K562 (cell line): ENCODE data around the gene CSK. TPM values are rescaled to one million over a fixed set of nuclear protein-coding genes. Genes with fewer than 3 reads are reported as not detected.
A peak's percentile ranks its signal among the peaks of the same experiment; 100 is the strongest.

Experiments used
- ATAC-seq: fragments of 200-7000 bp; cut with Tn5 transposase; 3 replicates; pipeline ENCODE4 v1.9.1; 2020; ENCODE audit warnings: moderate library complexity
- BruUV-seq: library from RNA; stranded (reverse); fragments of 400-500 nt; replicated peaks from 2 replicates; lab custom pipeline; 2021; lab: Mats Ljungman, UMichigan
- CTCF ChIA-PET: fragments of 300-600 bp; formaldehyde crosslinking; extraction: SDS; loops from one replicate; lab custom pipeline; 2021; ENCODE audit warnings: low intra/inter-chr PET ratio; lab: Yijun Ruan, JAX
- POLR2A ChIA-PET: fragments of 300-600, 350-650 bp; sonication (Branson Sonifier 250); formaldehyde crosslinking; extraction: SDS; loops from one replicate; lab custom pipeline; 2021; ENCODE audit warnings: antibody characterized with exemption, inconsistent platforms; lab: Yijun Ruan, JAX
- DNase-seq, 4 experiments: peaks; one replicate each; pipeline versions ENCODE4 v3.0.0 to v3.0.0-alpha.2; 2011 to 2018; ENCODE audit warnings: low spot score in 3 of 4, mixed read lengths in 3 of 4; ENCODE audit errors: extremely low read depth in 1 of 4
- FAIRE-seq: peaks from 2 replicates; lab custom pipeline; 2011; peaks lifted over from hg19 to GRCh38; lab: Jason Lieb, UNC
- H2AFZ ChIP-seq: 2 replicates; pipeline ENCODE4 v1.6.0; 2011; ENCODE audit warnings: low read depth, low read length, control low read depth, inconsistent platforms
- H3K27ac ChIP-seq: fragments of 200-600 bp; 3 replicates; pipeline ENCODE4 v1.8.0; 2011; ENCODE audit warnings: low read depth, mild to moderate bottlenecking, control low read depth, inconsistent platforms, low read length, moderate library complexity, mixed read lengths; ENCODE audit errors: extremely low read depth
- H3K27me3 ChIP-seq, 2 experiments: fragments of 300-600 bp in 1 of 2; 2 replicates in 1 of 2; 3 replicates in 1 of 2; pipeline versions ENCODE4 v1.6.0 to v1.8.0; 2011; ENCODE audit warnings: inconsistent platforms in 2 of 2, low read length in 2 of 2, mild to moderate bottlenecking in 1 of 2, mixed read lengths in 1 of 2, moderate library complexity in 1 of 2; ENCODE audit not compliant: control insufficient read depth in 2 of 2, insufficient read depth in 2 of 2
- H3K36me3 ChIP-seq: fragments of 300-600 bp; 3 replicates; pipeline ENCODE4 v1.8.0; 2011; ENCODE audit warnings: mild to moderate bottlenecking, low read length, inconsistent platforms; ENCODE audit not compliant: control insufficient read depth, insufficient read depth
- H3K4me1 ChIP-seq, 2 experiments: fragments of 200-600 bp in 1 of 2; replicated peaks in 1 of 2; 2 replicates in 1 of 2; 3 replicates in 1 of 2; pipeline versions ENCODE4 v1.5.1 to v1.8.0; 2011; ENCODE audit warnings: inconsistent platforms in 2 of 2, low read length in 2 of 2, mild to moderate bottlenecking in 1 of 2, mixed read lengths in 1 of 2, moderate library complexity in 1 of 2; ENCODE audit not compliant: control insufficient read depth in 2 of 2, insufficient read depth in 2 of 2
- H3K4me2 ChIP-seq: 2 replicates; pipeline ENCODE4 v1.6.1; 2011; ENCODE audit warnings: low read length, control low read depth, inconsistent platforms, mixed read lengths; ENCODE audit not compliant: insufficient read depth
- H3K4me3 ChIP-seq: fragments of 200-600 bp; sonication (generic), shearing (Covaris generic); 2 replicates; pipeline ENCODE4 v1.5.1; 2016; ENCODE audit warnings: control low read depth, inconsistent platforms
- H3K79me2 ChIP-seq: fragments of 200-600 bp; 3 replicates; pipeline ENCODE4 v1.8.0; 2011; ENCODE audit warnings: low read length, inconsistent platforms; ENCODE audit not compliant: control insufficient read depth, insufficient read depth
- H3K9ac ChIP-seq, 2 experiments: 2 replicates each; pipeline versions ENCODE4 v1.6.0 to v1.6.1; 2011; ENCODE audit warnings: low read depth in 2 of 2, low read length in 2 of 2, control low read depth in 1 of 2, inconsistent platforms in 1 of 2, mild to moderate bottlenecking in 1 of 2, mixed read lengths in 1 of 2; ENCODE audit not compliant: insufficient read depth in 1 of 2
- H3K9me1 ChIP-seq: one replicate; pipeline ENCODE4 v1.6.0; 2011; ENCODE audit warnings: inconsistent platforms, mild to moderate bottlenecking, low read length, moderate library complexity; ENCODE audit not compliant: control insufficient read depth, insufficient read depth
- H3K9me3 ChIP-seq: replicated peaks from 2 replicates; pipeline ENCODE4 v1.5.1; 2011; ENCODE audit warnings: low read depth, low read length, inconsistent platforms; ENCODE audit not compliant: control insufficient read depth, insufficient read depth
- H4K20me1 ChIP-seq: replicated peaks from 2 replicates; pipeline ENCODE4 v1.6.1; 2011; ENCODE audit warnings: low read length, inconsistent platforms, mixed read lengths; ENCODE audit not compliant: control insufficient read depth, insufficient read depth
- ILF3 ChIP-seq: fragments of 450-650 bp; IDR thresholded peaks from 2 replicates; pipeline ENCODE4 v1.6.1; 2018; ENCODE audit warnings: antibody characterized with exemption, mild to moderate bottlenecking, moderate library complexity, borderline replicate concordance
- SIN3A ChIP-seq, 2 experiments: fragments of 150-350 bp in 1 of 2; IDR thresholded peaks; 2 replicates each; pipeline ENCODE4 v1.6.1; 2011 to 2016; ENCODE audit warnings: borderline replicate concordance in 2 of 2, low read depth in 2 of 2, low read length in 2 of 2, mild to moderate bottlenecking in 2 of 2, moderate library complexity in 2 of 2; ENCODE audit not compliant: control insufficient read depth in 1 of 2
- U2AF1 ChIP-seq: fragments of 200-400 bp; formaldehyde crosslinking; optimal IDR thresholded peaks from 2 replicates; pipeline ENCODE3; 2017; ENCODE audit warnings: mild to moderate bottlenecking, low read depth, low read length, moderate library complexity
- YBX1 ChIP-seq: fragments of 450-650 bp; IDR thresholded peaks from 2 replicates; pipeline ENCODE4 v1.7.1; 2016; ENCODE audit warnings: mild to moderate bottlenecking
- ZFP1 ChIP-seq: fragments of 450-650 bp; formaldehyde crosslinking; IDR thresholded peaks from 2 replicates; pipeline ENCODE4 v1.4.0; 2020; ENCODE audit warnings: mild to moderate bottlenecking, mixed read lengths
- ZNF444 ChIP-seq: fragments of 250-450 bp; sonication (Bioruptor Pico); IDR thresholded peaks from 2 replicates; pipeline ENCODE4 v1.4.0; 2020; ENCODE audit warnings: mild to moderate bottlenecking, moderate library complexity
- ZNF583 ChIP-seq: fragments of 250-450 bp; sonication (Bioruptor Pico); IDR thresholded peaks from 2 replicates; pipeline ENCODE4 v1.4.0; 2020
- WGBS: fragments of 100-300 bp; shearing (Covaris generic); methylation state at CpG from one replicate; pipeline ENCODE4 v1.1.6; 2016; ENCODE audit warnings: low coverage, mixed read lengths; ENCODE audit not compliant: insufficient coverage; ENCODE audit errors: missing lambda C conversion rate; 5-methylcytosine and 5-hydroxymethylcytosine counted together
- in situ Hi-C: fragments of 300-500 bp; cut with MboI; formaldehyde crosslinking; loops from 4 replicates; pipeline ENCODE4 v1.15.0; 2018; ENCODE audit warnings: inconsistent platforms, mixed read lengths
- intact Hi-C: fragments of 100-400 bp; cut with micrococcal nuclease; formaldehyde crosslinking; loops from 2 replicates; pipeline ENCODE4 v1.14.2; 2022
- polyA plus RNA-seq, 8 experiments: library from polyadenylated mRNA; depleted of rRNA in 4 of 8; stranded (reverse) in 5 of 8; unstranded in 3 of 8; fragments of >200 nt; fragmentation: Nextera tagmentation in 2 of 8; fragmentation: Illumina TruSeq in 1 of 8; extraction: Ambion mirVana in 2 of 8; extraction: Trizol in 1 of 8; gene quantifications; 2 replicates each; pipeline versions ENCODE4 v1.2.1 to v1.2.3, GENCODE V29; 2011 to 2014; ENCODE audit warnings: inconsistent platforms in 1 of 8, missing spikeins in 1 of 8
- total RNA-seq, 7 experiments: library from RNA; depleted of rRNA in 6 of 7; stranded (reverse); fragments of >200 nt in 6 of 7; fragmentation: Illumina TruSeq in 2 of 7; extraction: Trizol in 2 of 7; gene quantifications; 2 replicates each; pipeline versions ENCODE4 v1.2.1 to v1.2.3, GENCODE V29; 2011 to 2021; ENCODE audit warnings: low replicate concordance in 1 of 7
- TF ChIP-seq, protein P1 (sequence below): sonication (generic); formaldehyde crosslinking; IDR thresholded peaks from 2 replicates; pipeline ENCODE4 v1.5.0; 2020; ENCODE audit warnings: missing genetic modification reagents
- TF ChIP-seq, protein P2 (sequence below): sonication (generic); formaldehyde crosslinking; IDR thresholded peaks from 2 replicates; pipeline ENCODE4 v1.9.0; 2022; ENCODE audit warnings: mild to moderate bottlenecking, missing genetic modification reagents
- TF ChIP-seq, protein P3 (sequence below): fragments of 250-450 bp; sonication (Bioruptor Pico); IDR thresholded peaks from 2 replicates; pipeline ENCODE4 v1.4.0; 2020; ENCODE audit warnings: borderline replicate concordance
- TF ChIP-seq, protein P4 (sequence below): fragments of 250-450 bp; sonication (Bioruptor Pico); IDR thresholded peaks from 2 replicates; pipeline ENCODE4 v1.8.0; 2021; ENCODE audit warnings: moderate library complexity, mild to moderate bottlenecking, inconsistent platforms
- TF ChIP-seq, protein P5 (sequence below): fragments of 450-650 bp; IDR thresholded peaks from 2 replicates; pipeline ENCODE4 v1.6.1; 2016; ENCODE audit warnings: borderline replicate concordance
- TF ChIP-seq, protein P6 (sequence below): fragments of 250-450 bp; sonication (Bioruptor Pico); IDR thresholded peaks from 2 replicates; pipeline ENCODE4 v1.8.0; 2022; ENCODE audit warnings: moderate library complexity, mild to moderate bottlenecking, inconsistent platforms

CSK gene
- total and polyA plus RNA-seq, 9 of the 15 experiments (the other 6 are each of a cell fraction or from before 2014, with no cell fraction given), result 1.5 to 112 (median 22.5) TPM

DNA sequence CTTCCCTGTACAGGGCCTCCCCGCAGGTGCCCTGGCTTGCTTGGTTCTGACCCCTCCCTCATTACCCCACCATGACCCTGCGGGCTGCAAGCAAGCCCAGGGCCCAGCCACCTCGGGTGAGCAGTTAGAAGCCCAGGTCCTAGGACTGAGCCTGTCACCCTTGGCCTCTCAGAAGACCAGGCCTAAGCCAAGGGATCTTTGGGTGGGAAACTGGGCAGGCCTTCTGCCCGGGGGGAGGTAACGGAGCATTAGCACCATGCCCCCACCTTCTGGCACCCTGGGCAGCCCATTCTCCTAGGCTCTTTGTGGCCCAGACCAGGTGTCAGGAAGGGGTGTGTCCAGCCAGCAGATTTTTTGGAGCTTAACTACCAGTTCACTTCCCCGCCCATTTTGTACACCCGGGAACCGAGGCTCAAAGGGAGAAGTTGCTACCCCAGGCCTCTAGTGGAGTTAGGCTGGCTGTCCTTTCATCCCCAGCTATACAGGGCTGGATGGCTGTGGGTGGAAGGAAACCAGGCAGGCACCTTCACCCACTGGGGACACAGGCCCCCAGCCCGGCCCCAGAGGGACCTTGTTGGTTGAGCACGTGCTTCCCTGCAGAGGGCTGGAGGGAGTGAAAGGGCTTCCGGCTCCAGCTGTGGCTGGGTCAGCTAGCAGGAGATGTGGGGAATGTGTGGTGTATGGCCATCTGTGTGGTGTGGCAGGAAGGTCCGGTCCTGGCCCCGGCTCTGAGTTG, 1.4 kb downstream of the CSK start:
- H3K27me3 ChIP-seq, result no peaks in the 10 kb centered on the region
- H3K4me2 ChIP-seq, result peak overlapping the region; percentile 92
- TSS peak; percentile 33 for BruUV-seq
- CTCF ChIA-PET, result interaction anchor here (1.0 kb wide), 1 partner anchor 18 kb away, joined by 3 read pairs; no protein-coding TSS in a partner anchor
- 7% methylated on average over 13 of the region's 13 CpGs for WGBS
- in situ Hi-C loops, result no loop called here
- H4K20me1 ChIP-seq, result peaks cover 16% of the 10 kb centered on the region; the same call in 1 of the 2 replicates
- peaks cover 61% of the 10 kb centered on the region for H3K79me2 ChIP-seq
- no peak for FAIRE-seq
- H3K36me3 ChIP-seq, result peaks cover 36% of the 10 kb centered on the region; the same call in 2 of the 3 replicates
- peak overlapping the region; percentile 69 for H3K27ac ChIP-seq
- no peaks in the 10 kb centered on the region for H3K9me1 ChIP-seq
- ATAC-seq, result peak; percentile 55
- POLR2A ChIA-PET, result interaction anchor here (0.5 to 1.5 kb wide), 7 partner anchors 15 to 319 kb away, joined by 3 to 4 read pairs (median 3); no protein-coding TSS in a partner anchor
- intact Hi-C loops, result no loop called here
- H3K9ac ChIP-seq, result peak overlapping the region; percentile 73 to 93
- H3K4me1 ChIP-seq, result peaks cover 59 to 75% of the 10 kb centered on the region in 2 experiments
- DNase-seq, result peak; percentile 45 to 62 (median 50)
- H3K9me3 ChIP-seq, result no peaks in the 10 kb centered on the region
- H2AFZ ChIP-seq, result peak overlapping the region; percentile 56
- H3K4me3 ChIP-seq, result peak overlapping the region; percentile 78
- TF ChIP-seq ZFP1 (CRISPR knock-in tag), result 0 out of 2 replicates have a peak, but pooled peaks have one; percentile 31
- TF ChIP-seq, protein P1, sequence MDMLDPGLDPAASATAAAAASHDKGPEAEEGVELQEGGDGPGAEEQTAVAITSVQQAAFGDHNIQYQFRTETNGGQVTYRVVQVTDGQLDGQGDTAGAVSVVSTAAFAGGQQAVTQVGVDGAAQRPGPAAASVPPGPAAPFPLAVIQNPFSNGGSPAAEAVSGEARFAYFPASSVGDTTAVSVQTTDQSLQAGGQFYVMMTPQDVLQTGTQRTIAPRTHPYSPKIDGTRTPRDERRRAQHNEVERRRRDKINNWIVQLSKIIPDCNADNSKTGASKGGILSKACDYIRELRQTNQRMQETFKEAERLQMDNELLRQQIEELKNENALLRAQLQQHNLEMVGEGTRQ (CRISPR knock-in tag), result peak; percentile 25; the same call in 1 of the 2 replicates
- TF ChIP-seq, protein P2, sequence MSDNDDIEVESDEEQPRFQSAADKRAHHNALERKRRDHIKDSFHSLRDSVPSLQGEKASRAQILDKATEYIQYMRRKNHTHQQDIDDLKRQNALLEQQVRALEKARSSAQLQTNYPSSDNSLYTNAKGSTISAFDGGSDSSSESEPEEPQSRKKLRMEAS (CRISPR knock-in tag), result peak; percentile 88
- TF ChIP-seq, protein P3, sequence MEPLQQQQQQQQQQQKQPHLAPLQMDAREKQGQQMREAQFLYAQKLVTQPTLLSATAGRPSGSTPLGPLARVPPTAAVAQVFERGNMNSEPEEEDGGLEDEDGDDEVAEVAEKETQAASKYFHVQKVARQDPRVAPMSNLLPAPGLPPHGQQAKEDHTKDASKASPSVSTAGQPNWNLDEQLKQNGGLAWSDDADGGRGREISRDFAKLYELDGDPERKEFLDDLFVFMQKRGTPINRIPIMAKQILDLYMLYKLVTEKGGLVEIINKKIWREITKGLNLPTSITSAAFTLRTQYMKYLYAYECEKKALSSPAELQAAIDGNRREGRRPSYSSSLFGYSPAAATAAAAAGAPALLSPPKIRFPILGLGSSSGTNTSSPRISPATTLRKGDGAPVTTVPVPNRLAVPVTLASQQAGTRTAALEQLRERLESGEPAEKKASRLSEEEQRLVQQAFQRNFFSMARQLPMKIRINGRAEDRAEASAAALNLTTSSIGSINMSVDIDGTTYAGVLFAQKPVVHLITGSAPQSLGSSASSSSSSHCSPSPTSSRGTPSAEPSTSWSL, result no peak
- TF ChIP-seq, protein P4, sequence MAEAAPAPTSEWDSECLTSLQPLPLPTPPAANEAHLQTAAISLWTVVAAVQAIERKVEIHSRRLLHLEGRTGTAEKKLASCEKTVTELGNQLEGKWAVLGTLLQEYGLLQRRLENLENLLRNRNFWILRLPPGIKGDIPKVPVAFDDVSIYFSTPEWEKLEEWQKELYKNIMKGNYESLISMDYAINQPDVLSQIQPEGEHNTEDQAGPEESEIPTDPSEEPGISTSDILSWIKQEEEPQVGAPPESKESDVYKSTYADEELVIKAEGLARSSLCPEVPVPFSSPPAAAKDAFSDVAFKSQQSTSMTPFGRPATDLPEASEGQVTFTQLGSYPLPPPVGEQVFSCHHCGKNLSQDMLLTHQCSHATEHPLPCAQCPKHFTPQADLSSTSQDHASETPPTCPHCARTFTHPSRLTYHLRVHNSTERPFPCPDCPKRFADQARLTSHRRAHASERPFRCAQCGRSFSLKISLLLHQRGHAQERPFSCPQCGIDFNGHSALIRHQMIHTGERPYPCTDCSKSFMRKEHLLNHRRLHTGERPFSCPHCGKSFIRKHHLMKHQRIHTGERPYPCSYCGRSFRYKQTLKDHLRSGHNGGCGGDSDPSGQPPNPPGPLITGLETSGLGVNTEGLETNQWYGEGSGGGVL, result no peak
- no peak for TF ChIP-seq ILF3
- no peak for TF ChIP-seq ZNF444 (CRISPR knock-in tag)
- TF ChIP-seq SIN3A (IDR thresholded peaks at IDR 0.05; ENCODE audit: borderline replicate concordance in 2 of 2, control insufficient read depth in 1 of 2, low read depth in 2 of 2, low read length in 2 of 2), result peak; percentile 20 to 79; a peak in 1 of 4 replicates
- TF ChIP-seq ZNF583 (CRISPR knock-in tag), result no peak
- TF ChIP-seq, protein P5, sequence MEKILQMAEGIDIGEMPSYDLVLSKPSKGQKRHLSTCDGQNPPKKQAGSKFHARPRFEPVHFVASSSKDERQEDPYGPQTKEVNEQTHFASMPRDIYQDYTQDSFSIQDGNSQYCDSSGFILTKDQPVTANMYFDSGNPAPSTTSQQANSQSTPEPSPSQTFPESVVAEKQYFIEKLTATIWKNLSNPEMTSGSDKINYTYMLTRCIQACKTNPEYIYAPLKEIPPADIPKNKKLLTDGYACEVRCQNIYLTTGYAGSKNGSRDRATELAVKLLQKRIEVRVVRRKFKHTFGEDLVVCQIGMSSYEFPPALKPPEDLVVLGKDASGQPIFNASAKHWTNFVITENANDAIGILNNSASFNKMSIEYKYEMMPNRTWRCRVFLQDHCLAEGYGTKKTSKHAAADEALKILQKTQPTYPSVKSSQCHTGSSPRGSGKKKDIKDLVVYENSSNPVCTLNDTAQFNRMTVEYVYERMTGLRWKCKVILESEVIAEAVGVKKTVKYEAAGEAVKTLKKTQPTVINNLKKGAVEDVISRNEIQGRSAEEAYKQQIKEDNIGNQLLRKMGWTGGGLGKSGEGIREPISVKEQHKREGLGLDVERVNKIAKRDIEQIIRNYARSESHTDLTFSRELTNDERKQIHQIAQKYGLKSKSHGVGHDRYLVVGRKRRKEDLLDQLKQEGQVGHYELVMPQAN, result peak; percentile 77; the same call in 1 of the 2 replicates
- TF ChIP-seq, protein P6, sequence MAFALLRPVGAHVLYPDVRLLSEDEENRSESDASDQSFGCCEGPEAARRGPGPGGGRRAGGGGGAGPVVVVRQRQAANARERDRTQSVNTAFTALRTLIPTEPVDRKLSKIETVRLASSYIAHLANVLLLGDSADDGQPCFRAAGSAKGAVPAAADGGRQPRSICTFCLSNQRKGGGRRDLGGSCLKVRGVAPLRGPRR, result no peak
- TF ChIP-seq YBX1, result no peak
- TF ChIP-seq U2AF1, result no peak
